MM.1S (cell line): Measurements from ENCODE around the gene TTC24.

ENCODE experiments used
- EZH2 ChIP-seq: fragments of 300-600 bp; sonication (generic); optimal IDR thresholded peaks from 2 replicates; pipeline ENCODE3; 2017; ENCODE audit warnings: low read depth, mild to moderate bottlenecking, antibody characterized with exemption, low read length, mixed read lengths
- EZH2phosphoT487 ChIP-seq: fragments of 300-600 bp; sonication (generic); IDR thresholded peaks from 2 replicates; pipeline ENCODE4 v1.6.1; 2018; ENCODE audit warnings: antibody characterized with exemption, low read length
- TF ChIP-seq, protein P1 (sequence below): fragments of 300-600 bp; sonication (generic); IDR thresholded peaks from 2 replicates; pipeline ENCODE4 v1.5.1; 2016; ENCODE audit warnings: antibody characterized with exemption, low read length, mixed read lengths

DNA sequence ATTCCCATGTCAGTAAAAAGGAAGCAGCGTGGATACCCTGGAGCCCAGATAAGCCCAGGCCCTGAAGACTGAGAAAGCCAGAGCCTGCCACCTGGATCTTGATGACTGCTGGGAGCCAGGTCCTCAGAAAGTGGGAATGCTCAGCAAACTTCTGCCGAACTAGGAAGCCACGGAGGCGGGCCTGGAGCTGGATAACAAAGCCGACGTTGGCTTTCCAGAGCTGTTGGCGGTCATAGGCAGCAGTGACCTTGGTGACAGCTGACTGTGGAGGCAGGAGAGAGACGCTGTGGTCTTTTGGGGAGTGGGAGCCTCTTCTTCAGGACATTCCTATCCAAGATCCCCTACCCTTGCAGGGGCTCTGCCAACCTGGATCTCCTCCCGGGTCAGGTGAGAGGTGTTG, 31.5 kb upstream of the TTC24 start:
- TF ChIP-seq, protein P1, sequence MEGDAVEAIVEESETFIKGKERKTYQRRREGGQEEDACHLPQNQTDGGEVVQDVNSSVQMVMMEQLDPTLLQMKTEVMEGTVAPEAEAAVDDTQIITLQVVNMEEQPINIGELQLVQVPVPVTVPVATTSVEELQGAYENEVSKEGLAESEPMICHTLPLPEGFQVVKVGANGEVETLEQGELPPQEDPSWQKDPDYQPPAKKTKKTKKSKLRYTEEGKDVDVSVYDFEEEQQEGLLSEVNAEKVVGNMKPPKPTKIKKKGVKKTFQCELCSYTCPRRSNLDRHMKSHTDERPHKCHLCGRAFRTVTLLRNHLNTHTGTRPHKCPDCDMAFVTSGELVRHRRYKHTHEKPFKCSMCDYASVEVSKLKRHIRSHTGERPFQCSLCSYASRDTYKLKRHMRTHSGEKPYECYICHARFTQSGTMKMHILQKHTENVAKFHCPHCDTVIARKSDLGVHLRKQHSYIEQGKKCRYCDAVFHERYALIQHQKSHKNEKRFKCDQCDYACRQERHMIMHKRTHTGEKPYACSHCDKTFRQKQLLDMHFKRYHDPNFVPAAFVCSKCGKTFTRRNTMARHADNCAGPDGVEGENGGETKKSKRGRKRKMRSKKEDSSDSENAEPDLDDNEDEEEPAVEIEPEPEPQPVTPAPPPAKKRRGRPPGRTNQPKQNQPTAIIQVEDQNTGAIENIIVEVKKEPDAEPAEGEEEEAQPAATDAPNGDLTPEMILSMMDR, result no peak
- TF ChIP-seq EZH2, result no peak
- no peak for TF ChIP-seq EZH2phosphoT487
